Upper lobe of right lung (tissue), 1 donor: Measurements from ENCODE around the gene NKD1. TPM values are rescaled to one million over a fixed set of nuclear protein-coding genes. Genes with fewer than 3 reads are reported as not detected.

ENCODE experiments used
- ATAC-seq: fragments of 200-7000 bp; cut with Tn5 transposase; one replicate; pipeline ENCODE4 v1.9.1; 2020; ENCODE audit warnings: mild to moderate bottlenecking, moderate library complexity
- DNase-seq: peaks from one replicate; pipeline ENCODE4 v3.0.0-alpha.2; 2020
- H3K27ac ChIP-seq: fragments of 200-600 bp; one replicate; pipeline ENCODE4 v1.8.0; 2022
- H3K27me3 ChIP-seq: fragments of 200-600 bp; one replicate; pipeline ENCODE4 v1.8.0; 2022; ENCODE audit warnings: mild to moderate bottlenecking
- H3K36me3 ChIP-seq: fragments of 200-600 bp; one replicate; pipeline ENCODE4 v1.8.0; 2022
- H3K4me1 ChIP-seq: fragments of 200-600 bp; one replicate; pipeline ENCODE4 v1.8.0; 2022
- H3K4me3 ChIP-seq: fragments of 200-600 bp; one replicate; pipeline ENCODE4 v1.8.0; 2022; ENCODE audit warnings: mild to moderate bottlenecking
- H3K9me3 ChIP-seq: fragments of 200-600 bp; one replicate; pipeline ENCODE4 v1.8.0; 2022
- intact Hi-C: fragments of 100-400 bp; cut with DNase I; formaldehyde crosslinking; loops from one replicate; pipeline ENCODE4 v1.11.0; 2022
- total RNA-seq: library from RNA; stranded (reverse); fragmentation: NEBNext Ultra II Directional; extraction: Animal tissue kit (Norgen Biotek cat#: 25700); gene quantifications from one replicate; pipeline ENCODE4 v1.2.1, GENCODE V29; 2021
- TF ChIP-seq, protein P1 (sequence below): fragments of 200-600 bp; IDR thresholded peaks from one replicate; pipeline ENCODE4 v1.8.0; 2022; ENCODE audit warnings: antibody characterized with exemption
- donor health status: DM: no; HTN: yes; CAD: no; lungs with severe emphysema.

Gene NKD1
- total RNA-seq, 1 donor from 2014 or later = 47.2 TPM

GRCh38 chr16:50542703-50543102, 5.5 kb upstream of the NKD1 start:
- H3K4me1 ChIP-seq = no peaks in the 10 kb centered on the region
- no peaks in the 10 kb centered on the region for H3K27me3 ChIP-seq
- no peak for ATAC-seq
- TF ChIP-seq, protein P1, sequence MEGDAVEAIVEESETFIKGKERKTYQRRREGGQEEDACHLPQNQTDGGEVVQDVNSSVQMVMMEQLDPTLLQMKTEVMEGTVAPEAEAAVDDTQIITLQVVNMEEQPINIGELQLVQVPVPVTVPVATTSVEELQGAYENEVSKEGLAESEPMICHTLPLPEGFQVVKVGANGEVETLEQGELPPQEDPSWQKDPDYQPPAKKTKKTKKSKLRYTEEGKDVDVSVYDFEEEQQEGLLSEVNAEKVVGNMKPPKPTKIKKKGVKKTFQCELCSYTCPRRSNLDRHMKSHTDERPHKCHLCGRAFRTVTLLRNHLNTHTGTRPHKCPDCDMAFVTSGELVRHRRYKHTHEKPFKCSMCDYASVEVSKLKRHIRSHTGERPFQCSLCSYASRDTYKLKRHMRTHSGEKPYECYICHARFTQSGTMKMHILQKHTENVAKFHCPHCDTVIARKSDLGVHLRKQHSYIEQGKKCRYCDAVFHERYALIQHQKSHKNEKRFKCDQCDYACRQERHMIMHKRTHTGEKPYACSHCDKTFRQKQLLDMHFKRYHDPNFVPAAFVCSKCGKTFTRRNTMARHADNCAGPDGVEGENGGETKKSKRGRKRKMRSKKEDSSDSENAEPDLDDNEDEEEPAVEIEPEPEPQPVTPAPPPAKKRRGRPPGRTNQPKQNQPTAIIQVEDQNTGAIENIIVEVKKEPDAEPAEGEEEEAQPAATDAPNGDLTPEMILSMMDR = no peak
- intact Hi-C loops = no loop called here
- H3K27ac ChIP-seq = no peak overlapping the region
- H3K9me3 ChIP-seq = no peaks in the 10 kb centered on the region
- no peaks in the 10 kb centered on the region for H3K36me3 ChIP-seq
- no peak for DNase-seq
- H3K4me3 ChIP-seq = no peak overlapping the region

DNA sequence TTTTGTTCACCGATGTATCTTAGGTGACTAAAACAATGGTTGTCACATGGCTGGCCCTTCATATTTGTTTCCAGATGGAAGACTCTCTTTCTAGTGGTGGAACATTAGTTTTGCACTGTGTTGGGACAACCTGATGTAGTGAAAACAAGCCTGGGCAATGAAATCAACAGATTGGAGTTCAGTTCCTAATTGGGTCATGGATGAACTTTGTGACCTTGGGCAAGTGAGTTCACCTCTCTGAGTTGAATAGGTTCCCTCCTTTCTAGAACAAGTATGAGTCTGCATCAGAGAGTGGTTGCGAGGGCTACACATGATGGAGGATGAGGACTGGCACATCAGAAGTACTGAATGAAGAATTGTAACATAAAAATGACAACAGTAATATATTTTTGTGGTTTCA, 2.1 kb upstream of the NKD1 start:
- intact Hi-C loops = no loop called here
- Histone ChIP-seq H3K4me3 (no peak overlapping the region), H3K4me1 (no peaks in the 10 kb centered on the region), H3K9me3 (no peaks in the 10 kb centered on the region), H3K27ac (no peak overlapping the region), H3K27me3 (no peaks in the 10 kb centered on the region), H3K36me3 (no peaks in the 10 kb centered on the region)
- no peak for DNase-seq
- ATAC-seq = no peak
- TF ChIP-seq, protein P1 = no peak

GRCh38 chr16:50547340-50548124, 664 bp upstream of the NKD1 start:
- TF ChIP-seq, protein P1 = peak; percentile 32
- intact Hi-C loops = no loop called here
- no peaks in the 10 kb centered on the region for H3K36me3 ChIP-seq
- H3K27ac ChIP-seq = no peak overlapping the region
- DNase-seq (no peak), ATAC-seq (peak; percentile 33)
- peak overlapping the region; percentile 70 for H3K4me3 ChIP-seq
- H3K27me3 ChIP-seq = no peaks in the 10 kb centered on the region
- no peaks in the 10 kb centered on the region for H3K4me1 ChIP-seq
- no peaks in the 10 kb centered on the region for H3K9me3 ChIP-seq

DNA sequence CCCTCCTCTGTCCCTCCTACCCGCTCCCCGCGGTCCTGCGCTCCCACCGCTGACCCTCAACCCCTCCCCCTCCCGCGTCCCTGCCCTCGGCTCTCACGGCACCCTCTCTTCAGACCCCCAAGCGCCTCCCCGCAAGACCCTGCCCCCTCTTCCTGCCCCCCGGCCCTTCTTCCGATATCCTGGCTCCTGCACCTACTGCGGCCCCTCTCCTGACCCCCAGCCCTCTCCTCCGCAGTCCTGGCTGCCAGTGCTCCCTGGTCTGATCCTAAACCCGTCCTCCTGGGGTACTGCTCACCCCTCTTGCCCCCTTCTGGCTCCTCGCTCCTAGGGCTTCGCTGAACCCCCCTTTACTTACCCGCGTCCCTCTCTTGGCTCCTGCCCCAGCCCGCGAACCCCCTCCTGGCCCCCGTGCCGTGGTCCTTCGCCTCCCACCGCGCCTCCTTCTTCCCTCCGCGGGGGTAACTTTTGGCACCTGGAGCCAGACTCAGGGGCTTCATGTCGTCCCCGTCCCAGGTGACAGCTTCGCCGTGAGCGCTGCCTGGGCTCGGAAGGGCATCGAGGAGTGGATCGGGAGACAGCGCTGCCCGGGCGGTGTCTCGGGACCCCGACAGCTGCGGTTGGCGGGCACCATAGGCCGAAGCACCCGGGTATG, 839 bp downstream of the NKD1 start:
- Histone ChIP-seq H3K9me3 (no peaks in the 10 kb centered on the region), H3K27ac (peak overlapping the region; percentile 63), H3K27me3 (no peaks in the 10 kb centered on the region), H3K4me1 (no peaks in the 10 kb centered on the region), H3K36me3 (no peaks in the 10 kb centered on the region), H3K4me3 (peak overlapping the region; percentile 70)
- TF ChIP-seq, protein P1 = no peak
- intact Hi-C loops = no loop called here
- no peak for ATAC-seq
- DNase-seq = no peak

GRCh38 chr16:50549561-50549915, 1.3 kb downstream of the NKD1 start:
- Histone ChIP-seq H3K36me3 (no peaks in the 10 kb centered on the region), H3K27me3 (no peaks in the 10 kb centered on the region), H3K9me3 (no peaks in the 10 kb centered on the region), H3K4me3 (peak overlapping the region; percentile 70), H3K4me1 (no peaks in the 10 kb centered on the region), H3K27ac (peak overlapping the region; percentile 44)
- TF ChIP-seq, protein P1 = no peak
- intact Hi-C loops = no loop called here
- DNase-seq (no peak), ATAC-seq (no peak)
